CD4-positive, CD25-positive, alpha-beta regulatory T cell (primary cell): Measurements from ENCODE around the gene SORBS1. TPM values are rescaled to one million over a fixed set of nuclear protein-coding genes. Genes with fewer than 3 reads are reported as not detected.

Experiments
- ATAC-seq, 2 donors: fragments of 150-1000 bp; cut with Tn5 transposase; one replicate each; pipeline ENCODE4 v1.10.0; 2021; ENCODE audit warnings: low read depth in 2 of 2, moderate number of reproducible peaks in 2 of 2, moderate library complexity in 1 of 2
- DNase-seq, 3 donors: peaks; one replicate each; pipeline versions ENCODE4 v3.0.0 to v3.0.0-alpha.2; 2012 to 2022; ENCODE audit warnings: mixed read lengths in 1 of 3
- H3K27ac ChIP-seq: one replicate; pipeline ENCODE4 v1.7.0; 2013; ENCODE audit warnings: mild to moderate bottlenecking, low read length; ENCODE audit not compliant: insufficient read depth, poor library complexity, severe bottlenecking
- H3K27me3 ChIP-seq: one replicate; pipeline ENCODE4 v1.7.0; 2013; ENCODE audit warnings: low read length; ENCODE audit not compliant: control insufficient read depth, insufficient read depth
- H3K36me3 ChIP-seq: one replicate; pipeline ENCODE4 v1.7.0; 2013; ENCODE audit warnings: mild to moderate bottlenecking, low read length, moderate library complexity; ENCODE audit not compliant: control insufficient read depth, insufficient read depth
- H3K4me1 ChIP-seq: 2 replicates; pipeline ENCODE4 v1.7.0; 2013; ENCODE audit warnings: mild to moderate bottlenecking, low read length; ENCODE audit not compliant: insufficient read depth, control insufficient read depth, poor library complexity, severe bottlenecking
- H3K4me3 ChIP-seq: one replicate; pipeline ENCODE4 v1.7.0; 2013; ENCODE audit warnings: low read depth, mild to moderate bottlenecking, low read length, moderate library complexity
- H3K9me3 ChIP-seq, 2 experiments: 1 replicate in 1 of 2; 2 replicates in 1 of 2; pipeline ENCODE4 v1.7.0; 2013; ENCODE audit warnings: low read length in 2 of 2, mild to moderate bottlenecking in 1 of 2, moderate library complexity in 1 of 2; ENCODE audit not compliant: control insufficient read depth in 2 of 2
- H3K27ac Mint-ChIP-seq, 3 donors: one replicate each; pipeline ENCODE4 v1.8.0; 2020 to 2022; ENCODE audit warnings: mild to moderate bottlenecking in 3 of 3, mixed read lengths in 3 of 3, moderate library complexity in 2 of 3
- H3K27me3 Mint-ChIP-seq: one replicate; pipeline ENCODE4 v1.8.0; 2022; ENCODE audit warnings: mild to moderate bottlenecking, mixed read lengths
- H3K36me3 Mint-ChIP-seq: one replicate; pipeline ENCODE4 v1.8.0; 2020; ENCODE audit warnings: mixed read lengths
- H3K4me1 Mint-ChIP-seq, 4 donors: one replicate each; pipeline ENCODE4 v1.8.0; 2020 to 2022; ENCODE audit warnings: mixed read lengths in 4 of 4, mild to moderate bottlenecking in 1 of 4
- H3K4me3 Mint-ChIP-seq, 4 donors: one replicate each; pipeline ENCODE4 v1.8.0; 2020 to 2022; ENCODE audit warnings: mild to moderate bottlenecking in 4 of 4, mixed read lengths in 4 of 4, moderate library complexity in 3 of 4
- H3K9me3 Mint-ChIP-seq, 7 donors: one replicate each; pipeline ENCODE4 v1.8.0; 2020 to 2022; ENCODE audit warnings: mixed read lengths in 7 of 7, mild to moderate bottlenecking in 3 of 7, moderate library complexity in 2 of 7
- polyA plus RNA-seq, 4 donors: library from polyadenylated mRNA; unstranded; fragments of 300-500 nt; fragmentation: Illumina TruSeq; gene quantifications; one replicate each; pipeline ENCODE4 v1.2.3, GENCODE V29; 2021
- total RNA-seq: library from RNA; stranded (reverse); gene quantifications from one replicate; pipeline ENCODE4 v1.2.3, GENCODE V29; 2022

The SORBS1 gene
- total and polyA plus RNA-seq, 5 donors from 2014 or later, result 0.31 to 3.7 (median 0.38) TPM

DNA sequence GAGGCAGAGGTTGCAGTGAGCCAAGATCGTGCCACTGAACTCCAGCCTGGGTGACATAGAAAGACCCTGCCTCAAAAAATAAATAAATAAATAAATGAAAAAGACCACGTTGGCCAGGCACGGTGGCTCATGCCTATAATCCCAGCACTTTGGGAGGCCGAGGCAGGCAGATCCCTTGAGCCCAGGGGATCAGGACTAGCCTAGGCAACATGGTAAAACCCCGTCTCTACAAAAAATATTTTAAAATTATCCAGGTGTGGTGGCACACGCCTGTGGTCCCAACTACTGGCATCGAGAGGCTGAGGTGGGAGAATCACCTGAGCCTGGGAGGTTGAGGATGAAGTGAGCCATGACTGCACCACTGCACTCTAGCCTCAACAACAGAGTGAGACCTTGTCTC lies 153.6 kb downstream of the SORBS1 start:
- Mint-ChIP-seq H3K27ac (no peak overlapping the region), H3K36me3 (no peaks in the 10 kb centered on the region), H3K9me3 (peaks cover 0 to 1% (median 0%) of the 10 kb centered on the region in 7 donors), H3K4me1 (no peaks in the 10 kb centered on the region), H3K4me3 (no peak overlapping the region), H3K27me3 (peaks cover 5% of the 10 kb centered on the region)
- DNase-seq (no peak), ATAC-seq (no peak)
- no peaks in the 10 kb centered on the region for H3K36me3 ChIP-seq
- no peak overlapping the region for H3K27ac ChIP-seq
- no peaks in the 10 kb centered on the region for H3K9me3 ChIP-seq
- H3K4me1 ChIP-seq, result no peaks in the 10 kb centered on the region
- no peaks in the 10 kb centered on the region for H3K27me3 ChIP-seq
- no peak overlapping the region for H3K4me3 ChIP-seq

DNA sequence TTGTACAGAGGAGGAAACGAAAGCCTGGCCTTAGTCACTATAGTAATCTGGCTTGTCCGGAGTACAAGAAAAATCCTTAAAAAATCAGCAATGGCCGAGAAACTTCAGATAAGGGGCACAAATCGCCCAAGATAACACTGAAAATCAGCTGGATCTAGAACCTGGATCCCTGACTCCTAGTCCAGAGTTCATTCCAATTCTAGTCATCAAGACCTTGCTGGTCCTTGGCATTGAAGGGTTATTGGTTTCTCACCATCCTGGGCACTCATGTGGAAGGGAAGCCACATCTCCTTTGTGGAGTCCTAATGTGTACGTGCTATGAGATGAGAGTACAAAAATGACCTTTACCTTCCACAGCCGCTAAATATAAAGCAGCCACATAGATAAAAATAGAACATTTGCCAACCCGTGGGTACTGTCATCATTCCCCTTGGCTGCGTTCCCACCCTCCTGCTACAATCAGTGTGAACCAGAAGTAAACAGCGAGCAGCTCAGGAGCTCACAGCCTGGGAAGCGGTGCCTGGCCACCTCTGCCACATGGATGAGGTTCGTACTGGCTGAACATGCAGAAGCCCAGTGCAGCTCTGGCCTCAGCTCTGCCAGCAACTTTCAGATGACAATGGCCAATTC lies 154.4 kb downstream of the SORBS1 start:
- DNase-seq (no peak), ATAC-seq (no peak)
- Mint-ChIP-seq H3K9me3 (peaks cover 0 to 1% (median 0%) of the 10 kb centered on the region in 7 donors), H3K27me3 (peaks cover 5% of the 10 kb centered on the region), H3K4me3 (no peak overlapping the region), H3K4me1 (no peaks in the 10 kb centered on the region), H3K27ac (no peak overlapping the region), H3K36me3 (no peaks in the 10 kb centered on the region)
- Histone ChIP-seq H3K27ac (no peak overlapping the region), H3K36me3 (no peaks in the 10 kb centered on the region), H3K4me3 (no peak overlapping the region), H3K9me3 (no peaks in the 10 kb centered on the region), H3K4me1 (no peaks in the 10 kb centered on the region), H3K27me3 (no peaks in the 10 kb centered on the region)

GRCh38 chr10:95405655-95406054 lies 155.5 kb downstream of the SORBS1 start:
- no peak overlapping the region for H3K4me3 ChIP-seq
- ATAC-seq, result no peak
- Mint-ChIP-seq H3K27me3 (peaks cover 5% of the 10 kb centered on the region), H3K36me3 (no peaks in the 10 kb centered on the region), H3K9me3 (no peaks in the 10 kb centered on the region), H3K4me1 (no peaks in the 10 kb centered on the region), H3K27ac (no peak overlapping the region), H3K4me3 (no peak overlapping the region)
- no peaks in the 10 kb centered on the region for H3K9me3 ChIP-seq
- DNase-seq, result no peak
- no peak overlapping the region for H3K27ac ChIP-seq
- no peaks in the 10 kb centered on the region for H3K4me1 ChIP-seq
- no peaks in the 10 kb centered on the region for H3K27me3 ChIP-seq
- no peaks in the 10 kb centered on the region for H3K36me3 ChIP-seq

GRCh38 chr10:95404864-95405263 lies 156.3 kb downstream of the SORBS1 start:
- no peaks in the 10 kb centered on the region for H3K9me3 Mint-ChIP-seq

DNA sequence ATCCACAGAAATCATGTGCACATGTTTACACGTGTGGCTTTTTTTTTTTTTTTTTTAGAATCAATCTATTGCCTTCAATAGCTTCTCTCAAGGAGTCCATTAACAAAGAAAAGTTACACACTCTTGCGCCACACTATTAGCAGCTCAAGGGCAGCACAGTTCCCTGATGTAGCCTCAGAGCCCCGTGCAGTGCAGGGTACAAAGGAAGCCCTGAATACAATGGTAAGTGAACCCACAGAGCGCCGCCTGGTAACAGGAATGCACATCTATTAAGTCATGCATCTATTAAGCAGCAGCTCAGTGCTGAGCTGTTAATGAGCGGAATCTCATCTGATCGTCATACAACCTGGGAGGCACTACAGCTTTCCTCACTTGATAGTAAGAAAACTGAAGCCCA lies 156.7 kb downstream of the SORBS1 start:
- DNase-seq (no peak), ATAC-seq (no peak)
- Mint-ChIP-seq H3K4me3 (no peak overlapping the region), H3K36me3 (no peaks in the 10 kb centered on the region), H3K27me3 (no peaks in the 10 kb centered on the region), H3K4me1 (no peaks in the 10 kb centered on the region), H3K27ac (no peak overlapping the region), H3K9me3 (no peaks in the 10 kb centered on the region)
- H3K36me3 ChIP-seq, result no peaks in the 10 kb centered on the region
- no peak overlapping the region for H3K27ac ChIP-seq
- no peaks in the 10 kb centered on the region for H3K27me3 ChIP-seq
- H3K4me1 ChIP-seq, result no peaks in the 10 kb centered on the region
- no peak overlapping the region for H3K4me3 ChIP-seq
- H3K9me3 ChIP-seq, result no peaks in the 10 kb centered on the region

More at GRCh38 chr10:95404864-95405263, 156.3 kb downstream of the SORBS1 start:
- ATAC-seq (no peak), DNase-seq (no peak)
- H3K4me3 ChIP-seq, result no peak overlapping the region
- H3K27ac Mint-ChIP-seq, result no peak overlapping the region
- H3K27me3 ChIP-seq, result no peaks in the 10 kb centered on the region
- H3K27me3 Mint-ChIP-seq, result peaks cover 4% of the 10 kb centered on the region
- no peaks in the 10 kb centered on the region for H3K4me1 Mint-ChIP-seq
- no peaks in the 10 kb centered on the region for H3K9me3 ChIP-seq
- no peak overlapping the region for H3K4me3 Mint-ChIP-seq
- H3K36me3 ChIP-seq, result no peaks in the 10 kb centered on the region
- no peaks in the 10 kb centered on the region for H3K36me3 Mint-ChIP-seq
- H3K27ac ChIP-seq, result no peak overlapping the region
- no peaks in the 10 kb centered on the region for H3K4me1 ChIP-seq

GRCh38 chr10:95403700-95404461 lies 157.3 kb downstream of the SORBS1 start:
- no peaks in the 10 kb centered on the region for H3K9me3 ChIP-seq
- H3K4me3 ChIP-seq, result no peak overlapping the region
- Mint-ChIP-seq H3K27ac (peak overlapping the region in 1 of 3 donors; percentile 61), H3K36me3 (no peaks in the 10 kb centered on the region), H3K4me1 (no peaks in the 10 kb centered on the region), H3K4me3 (no peak overlapping the region), H3K27me3 (no peaks in the 10 kb centered on the region), H3K9me3 (no peaks in the 10 kb centered on the region)
- no peak overlapping the region for H3K27ac ChIP-seq
- H3K4me1 ChIP-seq, result no peaks in the 10 kb centered on the region
- H3K27me3 ChIP-seq, result no peaks in the 10 kb centered on the region
- no peaks in the 10 kb centered on the region for H3K36me3 ChIP-seq
- ATAC-seq, result no peak
- DNase-seq, result no peak

DNA sequence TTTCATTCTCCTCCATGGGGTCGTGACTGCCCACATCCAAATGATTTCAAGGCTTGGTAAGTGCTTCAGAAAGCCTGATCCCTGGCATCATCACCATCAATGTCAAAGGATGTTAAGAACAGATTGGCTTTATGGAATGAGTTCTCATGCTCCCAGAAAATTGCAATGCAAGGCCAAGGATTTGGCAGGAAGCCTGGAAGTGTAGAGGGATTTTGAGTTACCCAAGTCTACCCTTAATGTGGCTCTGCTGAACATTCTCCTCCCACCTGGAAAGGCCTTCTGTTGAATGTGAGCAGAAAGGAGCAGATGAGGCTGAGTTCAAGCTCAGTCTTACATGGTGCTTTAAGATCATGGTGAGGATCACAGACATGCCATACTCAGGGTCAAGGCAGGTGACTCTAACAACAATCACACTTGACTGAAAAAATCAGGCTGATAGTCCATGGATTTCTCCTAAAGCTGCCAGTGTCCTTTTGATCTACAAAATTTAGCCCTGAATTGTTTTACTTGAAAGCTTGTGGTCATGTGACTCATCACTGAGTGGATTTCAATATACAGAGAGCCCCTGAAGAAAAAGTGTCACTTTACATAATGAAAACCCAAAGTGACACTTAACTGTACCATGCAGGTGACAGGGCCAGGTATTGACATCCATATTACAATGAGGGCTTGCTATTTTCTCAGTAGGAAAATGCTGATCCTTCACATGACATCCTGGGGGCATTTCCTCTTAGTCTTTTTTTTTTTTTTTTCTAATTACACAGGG lies 159.3 kb downstream of the SORBS1 start:
- no peak for DNase-seq
- Histone ChIP-seq H3K4me3 (no peak overlapping the region), H3K27me3 (no peaks in the 10 kb centered on the region), H3K9me3 (no peaks in the 10 kb centered on the region), H3K27ac (no peak overlapping the region), H3K36me3 (no peaks in the 10 kb centered on the region), H3K4me1 (no peaks in the 10 kb centered on the region)
- Mint-ChIP-seq H3K9me3 (no peaks in the 10 kb centered on the region), H3K27ac (no peak overlapping the region), H3K36me3 (no peaks in the 10 kb centered on the region), H3K4me1 (no peaks in the 10 kb centered on the region), H3K27me3 (no peaks in the 10 kb centered on the region), H3K4me3 (no peak overlapping the region)
- ATAC-seq, result no peak
